HepG2 (cell line): ENCODE measurements around the gene KHK. TPM values are rescaled to one million over a fixed set of nuclear protein-coding genes. Genes with fewer than 3 reads are reported as not detected.

Experiments
- AGO2 ChIP-seq: fragments of 200-400 bp; formaldehyde crosslinking; optimal IDR thresholded peaks from 2 replicates; pipeline ENCODE3; 2017; ENCODE audit warnings: mild to moderate bottlenecking, low read depth, low read length, moderate library complexity
- ATF5 ChIP-seq: sonication (generic); formaldehyde crosslinking; IDR thresholded peaks from 2 replicates; pipeline ENCODE4 v1.4.0; 2020; ENCODE audit warnings: mild to moderate bottlenecking, low read depth, missing genetic modification reagents
- BCLAF1 ChIP-seq: fragments of 450-650 bp; IDR thresholded peaks from 2 replicates; pipeline ENCODE4 v1.6.1; 2017; ENCODE audit warnings: mild to moderate bottlenecking
- CREB1 ChIP-seq, 2 experiments: fragments of 450-650 bp in 1 of 2; IDR thresholded peaks; 2 replicates each; pipeline ENCODE4 v1.6.1; 2016 to 2017; ENCODE audit warnings: control low read depth in 1 of 2, mild to moderate bottlenecking in 1 of 2, missing compliant biosample characterization in 1 of 2, missing genetic modification characterization in 1 of 2
- FOXO1 ChIP-seq: sonication (generic); formaldehyde crosslinking; IDR thresholded peaks from 2 replicates; pipeline ENCODE4 v1.4.0; 2020; ENCODE audit warnings: missing genetic modification reagents
- GTF3A ChIP-seq: sonication (generic); formaldehyde crosslinking; conservative IDR thresholded peaks from 2 replicates; pipeline ENCODE4 v1.4.0; 2020; ENCODE audit warnings: mild to moderate bottlenecking, missing genetic modification reagents
- HINFP ChIP-seq: sonication (generic); formaldehyde crosslinking; IDR thresholded peaks from 2 replicates; pipeline ENCODE4 v1.4.0; 2020; ENCODE audit warnings: low read depth, mild to moderate bottlenecking, missing genetic modification reagents
- HMGXB3 ChIP-seq: sonication (generic); formaldehyde crosslinking; IDR thresholded peaks from 2 replicates; pipeline ENCODE4 v1.4.0; 2020; ENCODE audit warnings: missing genetic modification reagents, borderline replicate concordance
- HOXA5 ChIP-seq: sonication (generic); formaldehyde crosslinking; IDR thresholded peaks from 2 replicates; pipeline ENCODE4 v1.4.0; 2020; ENCODE audit warnings: missing genetic modification reagents
- MTERF4 ChIP-seq: sonication (generic); formaldehyde crosslinking; IDR thresholded peaks from 2 replicates; pipeline ENCODE4 v1.8.0; 2023; ENCODE audit warnings: mild to moderate bottlenecking, missing genetic modification reagents
- NFYC ChIP-seq: IDR thresholded peaks from 2 replicates; pipeline ENCODE4 v1.6.1; 2016; ENCODE audit warnings: missing genetic modification reagents, missing compliant biosample characterization
- NR2C2 ChIP-seq: sonication (generic); formaldehyde crosslinking; IDR thresholded peaks from 2 replicates; pipeline ENCODE4 v1.4.0; 2020; ENCODE audit warnings: missing genetic modification reagents, mild to moderate bottlenecking, moderate library complexity, borderline replicate concordance
- POLR2A ChIP-seq, 2 experiments: IDR thresholded peaks; 2 replicates each; pipeline ENCODE4 v1.6.1; 2011; ENCODE audit warnings: low read depth in 2 of 2, low read length in 2 of 2, mild to moderate bottlenecking in 1 of 2, moderate library complexity in 1 of 2; ENCODE audit not compliant: insufficient read depth in 1 of 2
- TCF12 ChIP-seq, 2 experiments: fragments of 450-650 bp in 1 of 2; sonication (generic) in 1 of 2; formaldehyde crosslinking in 1 of 2; IDR thresholded peaks; 2 replicates each; pipeline versions ENCODE4 v1.6.1 to v1.8.0; 2017 to 2022; ENCODE audit warnings: antibody characterized with exemption in 1 of 2, mild to moderate bottlenecking in 1 of 2, missing genetic modification reagents in 1 of 2, moderate library complexity in 1 of 2
- ZFP62 ChIP-seq: sonication (generic); formaldehyde crosslinking; IDR thresholded peaks from 2 replicates; pipeline ENCODE4 v1.4.0; 2020; ENCODE audit warnings: missing genetic modification reagents
- ZNF230 ChIP-seq: sonication (generic); formaldehyde crosslinking; IDR thresholded peaks from 2 replicates; pipeline ENCODE4 v1.4.0; 2020; ENCODE audit warnings: mild to moderate bottlenecking, missing genetic modification reagents
- ZNF264 ChIP-seq: sonication (generic); formaldehyde crosslinking; IDR thresholded peaks from 2 replicates; pipeline ENCODE4 v1.4.0; 2020; ENCODE audit warnings: missing genetic modification reagents
- ZNF614 ChIP-seq: IDR thresholded peaks from 2 replicates; pipeline ENCODE4 v1.6.1; 2018; ENCODE audit warnings: missing biosample characterization, missing genetic modification reagents, inconsistent platforms, borderline replicate concordance
- polyA plus RNA-seq, 8 experiments: library from polyadenylated mRNA; depleted of rRNA in 3 of 8; stranded (reverse) in 7 of 8; unstranded in 1 of 8; fragments of >200 nt; fragmentation: Illumina TruSeq in 4 of 8; extraction: Trizol in 4 of 8; gene quantifications; 2 replicates each; pipeline versions ENCODE4 v1.2.1 to v1.2.3, GENCODE V29; 2011 to 2016; ENCODE audit warnings: low read depth in 4 of 8, missing spikeins in 1 of 8, mixed read lengths in 1 of 8; ENCODE audit not compliant: insufficient read depth in 1 of 8
- total RNA-seq, 5 experiments: library from RNA; depleted of rRNA; stranded (reverse); fragments of >200 nt; fragmentation: Illumina TruSeq; extraction: Trizol; gene quantifications; 2 replicates each; pipeline ENCODE4 v1.2.3, GENCODE V29; 2016; ENCODE audit warnings: low read depth in 1 of 5

Gene KHK
- total and polyA plus RNA-seq, 2 of the 13 experiments (the other 11 are each of a cell fraction or from before 2014, with no cell fraction given) = 40.9 to 99.2 TPM

GRCh38 chr2:27092696-27093429 is 6.3 kb downstream of the KHK start (continued):
- no peak for TF ChIP-seq BCLAF1
- no peak for TF ChIP-seq HINFP (CRISPR knock-in tag)
- TF ChIP-seq ZFP62 (CRISPR knock-in tag) = no peak
- TF ChIP-seq CREB1 (IDR thresholded peaks at IDR 0.05) = no peak
- no peak for TF ChIP-seq CREB1 (CRISPR knock-in tag; IDR thresholded peaks at IDR 0.05)
- no peak; the same call in 1 of the 2 replicates for TF ChIP-seq HOXA5
- no peak for TF ChIP-seq ATF5 (CRISPR knock-in tag)
- TF ChIP-seq ZNF264 = peak; percentile 96
- TF ChIP-seq NFYC = peak; percentile 31; the same call in 1 of the 2 replicates
- no peak for TF ChIP-seq GTF3A (CRISPR knock-in tag)
- TF ChIP-seq MTERF4 (CRISPR knock-in tag) = peak; percentile 91
- TF ChIP-seq HMGXB3 (CRISPR knock-in tag) = no peak
- peak in 1 of 2 experiments; percentile 13; a peak in 1 of 4 replicates for TF ChIP-seq POLR2A (IDR thresholded peaks at IDR 0.05; ENCODE audit: insufficient read depth in 1 of 2, low read depth in 2 of 2, low read length in 2 of 2)
- no peak for TF ChIP-seq AGO2
- TF ChIP-seq FOXO1 (CRISPR knock-in tag) = peak; percentile 69
- peak; percentile 46; the same call in 1 of the 2 replicates for TF ChIP-seq ZNF614 (CRISPR knock-in tag)
- TF ChIP-seq ZNF230 (CRISPR knock-in tag) = peak; percentile 69; the same call in 1 of the 2 replicates
- peak; percentile 97 for TF ChIP-seq NR2C2
- TF ChIP-seq TCF12 (IDR thresholded peaks at IDR 0.05) = no peak
- TF ChIP-seq TCF12 (CRISPR knock-in tag; IDR thresholded peaks at IDR 0.05) = peak; percentile 31; the same call in 1 of the 2 replicates
